ENCODE data around the gene ATPAF1. TPM values are rescaled to one million over a fixed set of nuclear protein-coding genes. Genes with fewer than 3 reads are reported as not detected.
"Not testable (repeated sequence)": the region's sequence is repeated elsewhere in the genome, so short reads cannot be mapped to it uniquely, and the experiment has no call there.

ATPAF1 gene
- total RNA-seq, 1 donor from 2014 or later: 23.6 TPM

DNA sequence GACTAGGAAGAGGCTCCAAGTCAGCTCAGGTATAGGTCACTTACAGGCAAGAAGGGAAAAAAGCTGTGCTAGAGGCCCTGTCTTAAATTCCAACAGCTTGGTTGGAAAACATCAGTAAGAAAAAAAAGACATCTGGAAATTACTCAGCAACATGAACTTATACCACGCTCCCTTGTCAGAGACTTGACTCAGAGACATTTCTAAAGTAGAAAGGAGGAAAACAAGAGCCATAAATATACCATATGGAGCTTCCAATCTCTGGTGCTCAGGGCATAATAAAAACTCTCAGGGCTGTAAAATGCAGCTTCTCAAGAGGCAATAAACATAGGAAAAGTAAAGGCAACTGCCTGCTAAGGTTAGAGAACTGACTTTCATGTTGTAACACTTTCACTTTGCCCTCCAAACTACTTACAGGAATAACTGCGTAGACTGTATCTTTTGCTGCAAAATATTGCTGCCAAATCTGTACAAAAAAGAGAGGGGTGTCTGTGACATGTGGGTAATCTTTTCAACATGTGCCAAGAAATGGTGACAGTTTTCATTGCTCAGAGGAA is 14.7 kb downstream of the ATPAF1 start:
- peaks cover 45 to 77% of the 10 kb centered on the region in 2 donors for H3K36me3 ChIP-seq
- no peaks in the 10 kb centered on the region for H3K27me3 ChIP-seq
- peak overlapping the region in 1 of 2 donors; percentile 35 for H3K27ac ChIP-seq
- no peaks in the 10 kb centered on the region for H3K9me3 ChIP-seq
- no peaks in the 10 kb centered on the region for H3K4me1 ChIP-seq
- TF ChIP-seq, protein P1, sequence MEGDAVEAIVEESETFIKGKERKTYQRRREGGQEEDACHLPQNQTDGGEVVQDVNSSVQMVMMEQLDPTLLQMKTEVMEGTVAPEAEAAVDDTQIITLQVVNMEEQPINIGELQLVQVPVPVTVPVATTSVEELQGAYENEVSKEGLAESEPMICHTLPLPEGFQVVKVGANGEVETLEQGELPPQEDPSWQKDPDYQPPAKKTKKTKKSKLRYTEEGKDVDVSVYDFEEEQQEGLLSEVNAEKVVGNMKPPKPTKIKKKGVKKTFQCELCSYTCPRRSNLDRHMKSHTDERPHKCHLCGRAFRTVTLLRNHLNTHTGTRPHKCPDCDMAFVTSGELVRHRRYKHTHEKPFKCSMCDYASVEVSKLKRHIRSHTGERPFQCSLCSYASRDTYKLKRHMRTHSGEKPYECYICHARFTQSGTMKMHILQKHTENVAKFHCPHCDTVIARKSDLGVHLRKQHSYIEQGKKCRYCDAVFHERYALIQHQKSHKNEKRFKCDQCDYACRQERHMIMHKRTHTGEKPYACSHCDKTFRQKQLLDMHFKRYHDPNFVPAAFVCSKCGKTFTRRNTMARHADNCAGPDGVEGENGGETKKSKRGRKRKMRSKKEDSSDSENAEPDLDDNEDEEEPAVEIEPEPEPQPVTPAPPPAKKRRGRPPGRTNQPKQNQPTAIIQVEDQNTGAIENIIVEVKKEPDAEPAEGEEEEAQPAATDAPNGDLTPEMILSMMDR (IDR thresholded peaks at IDR 0.05): no peak
- no peak for DNase-seq (ENCODE audit: low spot score in 2 of 2)
- intact Hi-C loops (cut with DNase I): no loop called here
- H3K4me3 ChIP-seq: no peak overlapping the region

DNA sequence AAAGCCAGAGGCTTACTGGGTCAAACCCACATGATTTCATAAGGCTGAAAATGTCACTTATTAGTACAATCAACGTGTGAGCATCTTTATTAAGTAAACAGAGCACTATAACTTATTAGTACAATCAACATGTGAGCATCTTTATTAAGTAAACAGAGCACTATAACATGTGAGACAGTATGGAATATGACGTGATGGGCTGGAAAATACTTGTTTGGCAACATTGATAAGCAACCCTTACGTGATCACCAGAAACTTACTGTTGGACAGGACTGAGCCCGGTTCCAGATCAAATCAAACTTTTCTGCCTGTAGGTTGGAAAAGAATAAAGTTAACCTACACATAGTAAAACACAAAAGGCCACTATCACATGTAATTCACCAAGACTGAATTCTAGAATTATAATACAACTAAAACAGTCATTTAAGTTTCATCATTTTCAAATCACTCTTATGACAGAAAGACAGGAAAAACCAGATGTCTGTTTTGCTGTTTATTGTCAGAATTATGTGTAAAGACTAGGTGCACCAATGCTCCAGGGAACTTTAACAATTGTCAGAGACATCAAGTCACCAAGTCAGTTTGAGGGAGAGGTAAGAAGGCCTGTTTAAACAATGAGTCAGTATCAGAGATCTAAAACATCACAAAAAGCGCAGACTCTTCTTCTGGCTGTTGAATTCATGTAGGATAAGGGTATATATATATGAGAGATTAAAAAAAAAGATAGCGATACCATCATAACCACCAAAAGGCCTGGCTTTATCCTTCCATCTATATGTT is 15.7 kb downstream of the ATPAF1 start:
- TF ChIP-seq, protein P1 (IDR thresholded peaks at IDR 0.05): no peak
- H3K36me3 ChIP-seq: peaks cover 42 to 77% of the 10 kb centered on the region in 2 donors
- H3K27me3 ChIP-seq: no peaks in the 10 kb centered on the region
- no peaks in the 10 kb centered on the region for H3K9me3 ChIP-seq
- DNase-seq (ENCODE audit: low spot score in 2 of 2): no peak
- H3K4me3 ChIP-seq: no peak overlapping the region
- intact Hi-C loops (cut with DNase I): no loop called here
- H3K4me1 ChIP-seq: no peaks in the 10 kb centered on the region
- H3K27ac ChIP-seq: no peak overlapping the region

DNA sequence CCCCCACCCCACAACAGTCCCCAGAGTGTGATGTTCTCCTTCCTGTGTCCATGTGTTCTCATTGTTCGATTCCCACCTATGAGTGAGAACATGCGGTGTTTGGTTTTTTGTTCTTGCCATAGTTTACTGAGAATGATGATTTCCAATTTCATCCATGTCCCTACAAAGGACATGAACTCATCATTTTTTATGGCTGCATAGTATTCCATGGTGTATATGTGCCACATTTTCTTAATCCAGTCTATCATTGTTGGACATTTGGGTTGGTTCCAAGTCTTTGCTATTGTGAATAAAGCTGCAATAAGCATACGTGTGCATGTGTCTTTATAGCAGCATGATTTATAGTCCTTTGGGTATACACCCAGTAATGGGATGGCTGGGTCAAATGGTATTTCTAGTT is 17.0 kb downstream of the ATPAF1 start:
- H3K4me3 ChIP-seq; DNase-seq (ENCODE audit: low spot score in 2 of 2); intact Hi-C loops (cut with DNase I); H3K27me3 ChIP-seq; H3K4me1 ChIP-seq; H3K9me3 ChIP-seq; H3K27ac ChIP-seq: not testable (repeated sequence)
- H3K36me3 ChIP-seq: peaks cover 34 to 74% of the 10 kb centered on the region in 2 donors

GRCh38 chr1:46650491-46650890 is 17.7 kb downstream of the ATPAF1 start:
- no peak for DNase-seq (ENCODE audit: low spot score in 2 of 2)
- H3K36me3 ChIP-seq: peaks cover 33 to 69% of the 10 kb centered on the region in 2 donors
- TF ChIP-seq, protein P1 (IDR thresholded peaks at IDR 0.05): no peak
- H3K27me3 ChIP-seq: no peaks in the 10 kb centered on the region
- no peak overlapping the region for H3K4me3 ChIP-seq
- H3K9me3 ChIP-seq: no peaks in the 10 kb centered on the region
- no peak overlapping the region for H3K27ac ChIP-seq
- intact Hi-C loops (cut with DNase I): no loop called here
- H3K4me1 ChIP-seq: no peaks in the 10 kb centered on the region

GRCh38 chr1:46649764-46650163 is 18.4 kb downstream of the ATPAF1 start:
- no peak for DNase-seq (ENCODE audit: low spot score in 2 of 2)
- H3K9me3 ChIP-seq: no peaks in the 10 kb centered on the region
- intact Hi-C loops (cut with DNase I): no loop called here
- H3K27ac ChIP-seq: no peak overlapping the region
- no peaks in the 10 kb centered on the region for H3K4me1 ChIP-seq
- TF ChIP-seq, protein P1 (IDR thresholded peaks at IDR 0.05): no peak
- no peaks in the 10 kb centered on the region for H3K27me3 ChIP-seq
- peaks cover 26 to 68% of the 10 kb centered on the region in 2 donors for H3K36me3 ChIP-seq
- no peak overlapping the region for H3K4me3 ChIP-seq

DNA sequence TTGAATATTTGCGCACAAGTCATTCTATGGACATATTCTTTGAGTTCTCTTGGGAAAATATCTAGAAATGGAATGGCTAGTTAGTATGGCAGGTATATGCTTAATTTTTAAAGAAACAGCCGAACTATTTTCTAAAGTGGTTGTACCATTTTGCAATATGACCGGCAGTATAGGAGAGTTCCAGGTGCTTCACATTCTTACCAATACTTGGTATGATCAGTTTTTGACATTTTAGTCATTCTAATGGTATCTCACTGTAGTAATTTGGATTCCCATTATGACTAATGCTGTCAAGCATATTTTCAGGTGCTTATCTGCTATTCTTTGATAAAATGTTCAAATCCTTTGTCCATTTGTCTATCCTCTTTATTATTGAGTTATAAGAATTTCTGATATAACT is 20.6 kb downstream of the ATPAF1 start:
- Histone ChIP-seq H3K9me3 (no peaks in the 10 kb centered on the region), H3K4me3 (no peak overlapping the region), H3K4me1 (peaks cover 0 to 4% of the 10 kb centered on the region in 2 donors), H3K27ac (no peak overlapping the region), H3K36me3 (peaks cover 24 to 58% of the 10 kb centered on the region in 2 donors), H3K27me3 (no peaks in the 10 kb centered on the region)
- TF ChIP-seq, protein P1 (IDR thresholded peaks at IDR 0.05): no peak
- intact Hi-C loops (cut with DNase I): no loop called here
- no peak for DNase-seq (ENCODE audit: low spot score in 2 of 2)
